Measurements from ENCODE around the gene IL2. TPM values are rescaled to one million over a fixed set of nuclear protein-coding genes. Genes with fewer than 3 reads are reported as not detected.

IL2 gene
- not detected for total RNA-seq

- no peak for DNase-seq
Observed at GRCh38 chr4:122456231-122457116, at the start of gene IL2. Gene IL2, minus strand, starts transcription at chr4:122456725. Its CDS starts 285 bp downstream, at chr4:122456440.

- no peak for DNase-seq
Observed at GRCh38 chr4:122503214-122503613, 46.7 kb upstream of the IL2 start.

- DNase-seq, result no peak
Observed at GRCh38 chr4:122500852-122501501, 44.5 kb upstream of the IL2 start.

- DNase-seq, result no peak
Observed at GRCh38 chr4:122489061-122489460, 32.5 kb upstream of the IL2 start.

GRCh38 chr4:122483481-122483880 is 27.0 kb upstream of the IL2 start:
- no peak for DNase-seq

- no peak for DNase-seq
Observed at GRCh38 chr4:122481766-122482405, 25.4 kb upstream of the IL2 start.

- DNase-seq, result no peak
Observed at GRCh38 chr4:122480655-122481487, 24.3 kb upstream of the IL2 start.

- no peak for DNase-seq
Observed at GRCh38 chr4:122479935-122480416, 23.5 kb upstream of the IL2 start.

- no peak for DNase-seq
Observed at GRCh38 chr4:122476745-122477144, 20.2 kb upstream of the IL2 start.

GRCh38 chr4:122476126-122476525 is 19.6 kb upstream of the IL2 start:
- DNase-seq, result no peak

- no peak for DNase-seq
Observed at GRCh38 chr4:122475233-122475632, 18.7 kb upstream of the IL2 start.

- no peak for DNase-seq
Observed at GRCh38 chr4:122469457-122469856, 12.9 kb upstream of the IL2 start.

- DNase-seq, result no peak
Observed at GRCh38 chr4:122458625-122459024, 2.1 kb upstream of the IL2 start.

GRCh38 chr4:122453384-122453995 is 3.0 kb downstream of the IL2 start:
- DNase-seq, result no peak

- DNase-seq, result no peak
Observed at GRCh38 chr4:122450847-122451246, 5.7 kb downstream of the IL2 start.

- no peak for DNase-seq
Observed at GRCh38 chr4:122434285-122434684, 22.2 kb downstream of the IL2 start.

GRCh38 chr4:122431351-122431750 is 25.2 kb downstream of the IL2 start:
- no peak for DNase-seq

- DNase-seq, result no peak
Observed at GRCh38 chr4:122423246-122423645, 33.3 kb downstream of the IL2 start.

GRCh38 chr4:122412547-122412946 is 44.0 kb downstream of the IL2 start:
- no peak for DNase-seq

GRCh38 chr4:122403861-122404260 is 52.7 kb downstream of the IL2 start:
- no peak for DNase-seq

Data from occipital lobe (tissue), 2 donors.